ENCODE measurements around the gene TRAPPC2B.

DNA sequence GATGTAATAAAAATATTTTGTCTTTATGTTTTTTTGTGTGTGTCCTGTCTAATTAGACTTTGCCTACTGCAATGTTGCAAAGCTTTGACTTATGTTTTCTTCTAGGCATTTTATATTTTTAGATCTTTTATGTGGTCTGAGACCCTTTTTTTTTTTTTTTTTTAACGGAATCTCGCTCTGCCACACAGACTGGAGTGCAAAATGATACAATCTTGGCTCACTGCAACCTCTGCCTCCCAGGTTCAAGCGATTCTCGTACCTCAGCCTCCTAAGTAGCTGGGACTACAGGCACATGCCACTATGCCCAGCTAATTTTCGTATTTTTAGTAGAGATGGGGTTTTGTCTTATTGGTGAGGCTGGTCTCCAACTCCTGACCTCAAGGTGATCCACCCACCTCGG lies 20.8 kb upstream of the TRAPPC2B start:
- TF ChIP-seq, protein P1, sequence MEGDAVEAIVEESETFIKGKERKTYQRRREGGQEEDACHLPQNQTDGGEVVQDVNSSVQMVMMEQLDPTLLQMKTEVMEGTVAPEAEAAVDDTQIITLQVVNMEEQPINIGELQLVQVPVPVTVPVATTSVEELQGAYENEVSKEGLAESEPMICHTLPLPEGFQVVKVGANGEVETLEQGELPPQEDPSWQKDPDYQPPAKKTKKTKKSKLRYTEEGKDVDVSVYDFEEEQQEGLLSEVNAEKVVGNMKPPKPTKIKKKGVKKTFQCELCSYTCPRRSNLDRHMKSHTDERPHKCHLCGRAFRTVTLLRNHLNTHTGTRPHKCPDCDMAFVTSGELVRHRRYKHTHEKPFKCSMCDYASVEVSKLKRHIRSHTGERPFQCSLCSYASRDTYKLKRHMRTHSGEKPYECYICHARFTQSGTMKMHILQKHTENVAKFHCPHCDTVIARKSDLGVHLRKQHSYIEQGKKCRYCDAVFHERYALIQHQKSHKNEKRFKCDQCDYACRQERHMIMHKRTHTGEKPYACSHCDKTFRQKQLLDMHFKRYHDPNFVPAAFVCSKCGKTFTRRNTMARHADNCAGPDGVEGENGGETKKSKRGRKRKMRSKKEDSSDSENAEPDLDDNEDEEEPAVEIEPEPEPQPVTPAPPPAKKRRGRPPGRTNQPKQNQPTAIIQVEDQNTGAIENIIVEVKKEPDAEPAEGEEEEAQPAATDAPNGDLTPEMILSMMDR (conservative IDR thresholded peaks at IDR 0.05; ENCODE audit: low read length) = no peak
- no peak for TF ChIP-seq EZH2phosphoT487 (IDR thresholded peaks at IDR 0.05; ENCODE audit: borderline replicate concordance, low read depth, low read length)
